Gastrocnemius medialis (tissue), 4 donors: ENCODE results near the gene CENPH.

Experiments used
- POLR2A ChIP-seq, 2 donors: fragments of 450-650 bp; IDR thresholded peaks; one replicate each; pipeline ENCODE4 v1.6.1; 2017; ENCODE audit warnings: antibody characterized with exemption in 2 of 2, mild to moderate bottlenecking in 2 of 2, moderate library complexity in 2 of 2
- TF ChIP-seq, protein P1 (sequence below), 5 experiments: fragments of 450-650 bp in 3 of 5; fragments of 200-600 bp in 2 of 5; sonication (generic) in 2 of 5; IDR thresholded peaks in 4 of 5; conservative IDR thresholded peaks in 1 of 5; 1 replicate in 4 of 5; 2 replicates in 1 of 5; pipeline ENCODE4 v1.5.1; 2016 to 2019; ENCODE audit warnings: antibody characterized with exemption in 5 of 5, mild to moderate bottlenecking in 3 of 5, moderate library complexity in 3 of 5

- TF ChIP-seq, protein P1, sequence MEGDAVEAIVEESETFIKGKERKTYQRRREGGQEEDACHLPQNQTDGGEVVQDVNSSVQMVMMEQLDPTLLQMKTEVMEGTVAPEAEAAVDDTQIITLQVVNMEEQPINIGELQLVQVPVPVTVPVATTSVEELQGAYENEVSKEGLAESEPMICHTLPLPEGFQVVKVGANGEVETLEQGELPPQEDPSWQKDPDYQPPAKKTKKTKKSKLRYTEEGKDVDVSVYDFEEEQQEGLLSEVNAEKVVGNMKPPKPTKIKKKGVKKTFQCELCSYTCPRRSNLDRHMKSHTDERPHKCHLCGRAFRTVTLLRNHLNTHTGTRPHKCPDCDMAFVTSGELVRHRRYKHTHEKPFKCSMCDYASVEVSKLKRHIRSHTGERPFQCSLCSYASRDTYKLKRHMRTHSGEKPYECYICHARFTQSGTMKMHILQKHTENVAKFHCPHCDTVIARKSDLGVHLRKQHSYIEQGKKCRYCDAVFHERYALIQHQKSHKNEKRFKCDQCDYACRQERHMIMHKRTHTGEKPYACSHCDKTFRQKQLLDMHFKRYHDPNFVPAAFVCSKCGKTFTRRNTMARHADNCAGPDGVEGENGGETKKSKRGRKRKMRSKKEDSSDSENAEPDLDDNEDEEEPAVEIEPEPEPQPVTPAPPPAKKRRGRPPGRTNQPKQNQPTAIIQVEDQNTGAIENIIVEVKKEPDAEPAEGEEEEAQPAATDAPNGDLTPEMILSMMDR (IDR thresholded peaks at IDR 0.05 in 4 of 5, conservative IDR thresholded peaks at IDR 0.05 in 1 of 5): no peak
- TF ChIP-seq POLR2A (IDR thresholded peaks at IDR 0.05): no peak
Observed at GRCh38 chr5:69225860-69226259, 36.5 kb downstream of the CENPH start.
